Stomach (tissue), 9 donors: ENCODE measurements around the gene ITGAL. TPM values are rescaled to one million over a fixed set of nuclear protein-coding genes. Genes with fewer than 3 reads are reported as not detected.

ENCODE experiments used
- DNase-seq, 2 donors: peaks; one replicate each; pipeline versions ENCODE4 v3.0.0 to v3.0.0-alpha.2; 2013 to 2019
- H3K27ac ChIP-seq, 5 donors: fragments of 200-600 bp in 4 of 5; sonication (generic) in 4 of 5; one replicate each; pipeline ENCODE4 v1.5.1; 2013 to 2019; ENCODE audit warnings: mild to moderate bottlenecking in 1 of 5, moderate library complexity in 1 of 5
- H3K27me3 ChIP-seq, 3 donors: fragments of 200-600 bp; sonication (generic); one replicate each; pipeline ENCODE4 v1.5.1; 2017 to 2019; ENCODE audit warnings: mixed run types in 1 of 3
- H3K36me3 ChIP-seq, 4 donors: fragments of 200-600 bp; sonication (generic); 1 replicate in 3 of 4; 2 replicates in 1 of 4; pipeline ENCODE4 v1.5.1; 2016 to 2019
- H3K4me1 ChIP-seq, 4 donors: fragments of 200-600 bp; sonication (generic); one replicate each; pipeline ENCODE4 v1.5.1; 2016 to 2019
- H3K4me3 ChIP-seq, 4 donors: fragments of 200-600 bp; sonication (generic) in 3 of 4; one replicate each; pipeline ENCODE4 v1.5.1; 2016 to 2019; ENCODE audit warnings: mild to moderate bottlenecking in 1 of 4
- H3K9me3 ChIP-seq, 4 donors: fragments of 200-600 bp; sonication (generic); one replicate each; pipeline ENCODE4 v1.5.1; 2016 to 2019
- EP300 ChIP-seq: sonication (generic); formaldehyde crosslinking; IDR thresholded peaks from one replicate; pipeline ENCODE4 v1.6.1; 2017; ENCODE audit warnings: antibody characterized with exemption
- POLR2A ChIP-seq, 4 donors: fragments of 450-650 bp; IDR thresholded peaks; one replicate each; pipeline ENCODE4 v1.6.1; 2016; ENCODE audit warnings: antibody characterized with exemption in 4 of 4, control low read depth in 2 of 4, mild to moderate bottlenecking in 1 of 4, moderate library complexity in 1 of 4
- POLR2AphosphoS5 ChIP-seq, 3 donors: sonication (generic); formaldehyde crosslinking; IDR thresholded peaks; one replicate each; pipeline ENCODE4 v1.6.1; 2016; ENCODE audit warnings: antibody characterized with exemption in 3 of 3
- WGBS, 5 donors: extraction: QIAGEN DNeasy Blood & Tissue Kit in 3 of 5; methylation state at CpG; one replicate each; pipeline versions ENCODE4 v1.1.5 to v1.1.7; 2013 to 2018; 5-methylcytosine and 5-hydroxymethylcytosine counted together
- intact Hi-C: fragments of 100-400 bp; cut with DNase I; formaldehyde crosslinking; loops from one replicate; pipeline ENCODE4 v1.15.1; 2023; ENCODE audit warnings: low total_unique reads
- polyA plus RNA-seq, 3 donors: library from polyadenylated mRNA; stranded (reverse); fragments of 200-250 nt; gene quantifications; one replicate each; pipeline ENCODE4 v1.2.3, GENCODE V29; 2013
- total RNA-seq, 5 donors: library from RNA; depleted of rRNA; stranded (reverse); fragments of >200 nt; gene quantifications; one replicate each; pipeline versions ENCODE4 v1.1.0 to v1.2.3, GENCODE V29; 2014 to 2016
- TF ChIP-seq, protein P1 (sequence below), 7 experiments: fragments of 450-650 bp in 4 of 7; fragments of 200-600 bp in 3 of 7; sonication (generic) in 3 of 7; IDR thresholded peaks; one replicate each; pipeline ENCODE4 v1.5.1; 2016 to 2019; ENCODE audit warnings: antibody characterized with exemption in 7 of 7, control low read depth in 2 of 7, mild to moderate bottlenecking in 1 of 7
- donor health status: healthy with polysubstance abuse.
- donor health status: Bipolar disorder and iron deficiency.
- donor health status: healthy.

Gene ITGAL
- total and polyA plus RNA-seq, 8 donors: 1.2 to 256 (median 6.8) TPM

DNA sequence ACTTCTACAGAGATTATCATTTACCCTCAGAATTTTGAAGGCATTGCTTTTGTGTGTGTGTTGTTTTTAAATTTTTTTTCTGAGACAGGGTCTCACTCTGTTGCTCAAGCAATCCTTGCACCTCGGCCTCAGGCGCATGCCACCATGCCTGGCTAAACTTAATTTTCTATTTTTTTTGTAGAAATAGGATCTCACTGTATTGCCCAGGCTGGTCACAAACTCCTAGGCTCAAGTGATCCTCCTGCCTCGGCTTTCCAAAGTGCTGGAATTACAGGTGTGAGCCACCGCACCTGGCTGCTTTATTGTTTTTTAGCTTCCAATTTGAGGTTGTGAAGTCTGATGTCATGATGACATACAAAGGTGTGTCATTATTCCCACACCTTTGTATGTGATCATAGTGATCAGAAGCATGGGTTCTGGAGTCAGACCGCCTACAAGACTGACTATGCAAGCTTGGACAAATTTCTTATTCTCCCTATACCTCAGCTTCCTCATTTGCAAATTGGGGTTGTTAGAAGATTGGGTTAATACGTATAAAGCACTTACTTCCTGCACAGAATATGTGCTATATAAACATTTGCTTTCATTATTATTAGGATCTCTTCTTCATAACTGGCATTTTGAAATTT is 32.7 kb upstream of the ITGAL start:
- no peak for DNase-seq
- Histone ChIP-seq H3K27me3 (no peaks in the 10 kb centered on the region), H3K9me3 (no peaks in the 10 kb centered on the region), H3K27ac (no peak overlapping the region), H3K4me3 (no peak overlapping the region), H3K36me3 (peaks cover 3 to 18% (median 11%) of the 10 kb centered on the region in 4 donors), H3K4me1 (peaks cover 11 to 31% (median 23%) of the 10 kb centered on the region in 4 donors)
- intact Hi-C loops: loop anchor here (10.0 kb wide), 1 partner anchor 85 kb away; the partner anchor contains the start of gene ZNF768
- TF ChIP-seq, protein P1, sequence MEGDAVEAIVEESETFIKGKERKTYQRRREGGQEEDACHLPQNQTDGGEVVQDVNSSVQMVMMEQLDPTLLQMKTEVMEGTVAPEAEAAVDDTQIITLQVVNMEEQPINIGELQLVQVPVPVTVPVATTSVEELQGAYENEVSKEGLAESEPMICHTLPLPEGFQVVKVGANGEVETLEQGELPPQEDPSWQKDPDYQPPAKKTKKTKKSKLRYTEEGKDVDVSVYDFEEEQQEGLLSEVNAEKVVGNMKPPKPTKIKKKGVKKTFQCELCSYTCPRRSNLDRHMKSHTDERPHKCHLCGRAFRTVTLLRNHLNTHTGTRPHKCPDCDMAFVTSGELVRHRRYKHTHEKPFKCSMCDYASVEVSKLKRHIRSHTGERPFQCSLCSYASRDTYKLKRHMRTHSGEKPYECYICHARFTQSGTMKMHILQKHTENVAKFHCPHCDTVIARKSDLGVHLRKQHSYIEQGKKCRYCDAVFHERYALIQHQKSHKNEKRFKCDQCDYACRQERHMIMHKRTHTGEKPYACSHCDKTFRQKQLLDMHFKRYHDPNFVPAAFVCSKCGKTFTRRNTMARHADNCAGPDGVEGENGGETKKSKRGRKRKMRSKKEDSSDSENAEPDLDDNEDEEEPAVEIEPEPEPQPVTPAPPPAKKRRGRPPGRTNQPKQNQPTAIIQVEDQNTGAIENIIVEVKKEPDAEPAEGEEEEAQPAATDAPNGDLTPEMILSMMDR (IDR thresholded peaks at IDR 0.05): no peak
- no peak for TF ChIP-seq POLR2A (IDR thresholded peaks at IDR 0.05)
- no peak for TF ChIP-seq POLR2AphosphoS5 (IDR thresholded peaks at IDR 0.05)
- no peak for TF ChIP-seq EP300
- WGBS, 5 donors: 75 to 83% (median 79%) methylated on average over 6 of the region's 6 CpGs

DNA sequence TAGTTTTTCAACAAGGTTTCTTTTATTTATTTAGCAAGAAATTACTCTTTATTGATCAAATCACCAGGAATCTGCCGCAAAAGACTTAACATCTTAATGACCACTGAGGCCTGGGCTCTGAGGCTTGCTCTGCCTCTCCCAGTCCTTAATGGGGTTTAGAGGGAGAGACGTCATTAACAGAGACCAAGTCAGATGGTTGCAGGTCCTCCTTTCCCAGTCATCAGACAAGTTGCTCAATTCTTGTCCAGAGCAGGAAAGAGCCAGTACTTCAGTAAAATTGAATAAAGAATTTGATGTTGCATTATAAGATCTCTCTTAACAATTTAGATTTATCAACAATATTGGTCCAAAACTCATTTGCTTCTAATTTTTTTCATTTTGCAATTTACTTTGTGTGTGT is 28.9 kb upstream of the ITGAL start:
- Histone ChIP-seq H3K27me3 (no peaks in the 10 kb centered on the region), H3K4me3 (peak overlapping the region in 1 of 4 donors; percentile 89), H3K9me3 (no peaks in the 10 kb centered on the region), H3K27ac (no peak overlapping the region), H3K4me1 (peaks cover 19 to 51% (median 44%) of the 10 kb centered on the region in 4 donors), H3K36me3 (peaks cover 3 to 18% (median 11%) of the 10 kb centered on the region in 4 donors)
- DNase-seq: no peak
- 74 to 91% (median 86%) methylated on average over 2 of the region's 2 CpGs for WGBS, 5 donors
- TF ChIP-seq, protein P1 (IDR thresholded peaks at IDR 0.05): no peak
- TF ChIP-seq POLR2A (IDR thresholded peaks at IDR 0.05) (no peak), EP300 (no peak)
- intact Hi-C loops: no loop called here

DNA sequence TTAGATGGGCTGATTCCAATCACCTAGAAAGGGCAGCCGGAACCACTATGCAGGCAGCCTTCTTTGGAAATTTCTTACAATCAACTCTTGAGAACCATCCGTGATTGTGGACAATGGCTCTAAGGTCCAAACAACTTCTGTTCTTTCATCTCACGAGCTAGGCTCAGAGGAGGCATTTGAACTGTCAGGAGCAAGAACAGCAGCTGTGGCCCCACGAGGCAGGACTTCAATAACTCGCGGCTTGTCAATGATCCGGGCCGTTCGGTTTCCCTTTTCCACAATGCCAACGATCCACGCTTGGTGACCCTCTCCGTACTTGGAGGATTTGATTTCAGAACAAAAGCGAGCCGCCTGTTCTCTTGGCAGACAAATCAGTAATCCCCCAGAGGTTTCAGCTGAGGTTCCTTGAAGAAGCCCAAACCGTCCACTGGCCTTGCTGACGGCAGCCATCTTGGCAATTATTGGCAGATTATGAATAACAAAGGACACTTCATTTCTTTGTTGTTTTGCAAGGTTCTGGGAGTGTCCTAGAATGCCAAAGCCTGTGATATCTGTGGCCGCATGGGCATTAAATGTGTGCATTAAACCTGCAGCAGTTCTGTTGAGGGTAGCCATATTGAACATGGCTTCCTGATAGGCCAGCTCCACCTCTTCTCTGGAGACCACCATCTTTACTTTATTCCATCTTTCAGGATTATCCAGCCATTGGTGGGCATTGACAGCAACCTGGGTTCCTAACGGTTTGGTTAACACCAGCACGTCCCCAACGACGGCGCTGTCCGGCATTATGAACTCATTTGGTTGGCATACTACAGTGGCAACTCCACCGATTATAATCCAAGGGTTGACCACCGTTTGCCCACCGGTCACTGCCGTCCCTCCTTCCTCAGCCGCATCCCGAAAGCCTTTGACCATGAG is 28.1 kb upstream of the ITGAL start:
- H3K4me3 ChIP-seq: peak overlapping the region; percentile 73 to 99 (median 88)
- WGBS, 5 donors: 87 to 89% (median 89%) methylated on average over 29 of the region's 29 CpGs
- H3K9me3 ChIP-seq: no peaks in the 10 kb centered on the region
- peaks cover 19 to 51% (median 44%) of the 10 kb centered on the region in 4 donors for H3K4me1 ChIP-seq
- H3K27ac ChIP-seq: peak overlapping the region in 4 of 5 donors; percentile 96 to 99 (median 98)
- no peak for TF ChIP-seq POLR2AphosphoS5 (IDR thresholded peaks at IDR 0.05)
- TF ChIP-seq, protein P1 (IDR thresholded peaks at IDR 0.05): no peak
- TF ChIP-seq POLR2A (IDR thresholded peaks at IDR 0.05): no peak
- no peak for TF ChIP-seq EP300
- peaks cover 3 to 18% (median 11%) of the 10 kb centered on the region in 4 donors for H3K36me3 ChIP-seq
- intact Hi-C loops: no loop called here
- DNase-seq: no peak
- H3K27me3 ChIP-seq: no peaks in the 10 kb centered on the region

DNA sequence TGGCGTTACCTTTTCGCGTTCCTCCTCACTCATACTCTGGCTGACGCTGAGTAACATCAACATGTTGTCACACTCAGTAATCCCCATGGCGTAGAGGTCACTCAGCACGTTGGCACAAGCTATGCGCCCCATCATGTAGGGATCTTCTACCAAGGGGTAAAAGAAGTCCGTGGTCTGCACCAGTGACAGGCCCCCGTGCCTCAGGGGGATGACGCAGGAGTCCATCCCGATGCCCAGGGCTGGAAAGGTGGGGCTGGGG is 27.5 kb upstream of the ITGAL start:
- no peaks in the 10 kb centered on the region for H3K27me3 ChIP-seq
- WGBS, 5 donors: 23 to 28% (median 25%) methylated on average over 10 to 11 of the region's 11 CpGs
- H3K36me3 ChIP-seq: peaks cover 3 to 18% (median 11%) of the 10 kb centered on the region in 4 donors
- no peaks in the 10 kb centered on the region for H3K9me3 ChIP-seq
- no peak for DNase-seq
- TF ChIP-seq EP300: no peak
- TF ChIP-seq, protein P1 (IDR thresholded peaks at IDR 0.05): no peak
- no peak for TF ChIP-seq POLR2A (IDR thresholded peaks at IDR 0.05)
- no peak for TF ChIP-seq POLR2AphosphoS5 (IDR thresholded peaks at IDR 0.05)
- intact Hi-C loops: no loop called here
- peak overlapping the region; percentile 95 to 99 (median 98) for H3K27ac ChIP-seq
- peak overlapping the region; percentile 73 to 99 (median 88) for H3K4me3 ChIP-seq
- peaks cover 19 to 51% (median 44%) of the 10 kb centered on the region in 4 donors for H3K4me1 ChIP-seq
